ENCODE data around the gene ABHD10.
"Not testable (repeated sequence)": the region's sequence is repeated elsewhere in the genome, so short reads cannot be mapped to it uniquely, and the experiment has no call there.

Gene ABHD10

DNA sequence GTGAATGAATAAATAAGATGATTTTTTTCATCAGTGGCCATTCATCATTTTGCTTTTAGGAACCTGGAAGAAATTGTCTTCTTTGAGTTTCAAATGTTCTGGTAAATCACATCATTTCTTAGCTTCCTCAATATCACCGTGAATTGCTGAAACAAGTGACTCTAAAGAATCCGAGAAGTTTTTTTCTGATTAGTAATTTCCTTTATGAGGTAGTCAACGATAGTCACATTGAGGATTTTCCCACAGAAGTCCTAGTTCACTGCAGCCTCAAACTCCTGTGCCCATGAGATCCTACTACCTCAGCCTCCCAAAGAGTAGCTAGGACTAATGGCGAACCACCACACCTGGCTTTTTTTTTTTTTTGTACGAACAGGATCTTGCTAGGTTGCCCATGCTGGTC is 52.1 kb downstream of the ABHD10 start:
- TF ChIP-seq, protein P1, sequence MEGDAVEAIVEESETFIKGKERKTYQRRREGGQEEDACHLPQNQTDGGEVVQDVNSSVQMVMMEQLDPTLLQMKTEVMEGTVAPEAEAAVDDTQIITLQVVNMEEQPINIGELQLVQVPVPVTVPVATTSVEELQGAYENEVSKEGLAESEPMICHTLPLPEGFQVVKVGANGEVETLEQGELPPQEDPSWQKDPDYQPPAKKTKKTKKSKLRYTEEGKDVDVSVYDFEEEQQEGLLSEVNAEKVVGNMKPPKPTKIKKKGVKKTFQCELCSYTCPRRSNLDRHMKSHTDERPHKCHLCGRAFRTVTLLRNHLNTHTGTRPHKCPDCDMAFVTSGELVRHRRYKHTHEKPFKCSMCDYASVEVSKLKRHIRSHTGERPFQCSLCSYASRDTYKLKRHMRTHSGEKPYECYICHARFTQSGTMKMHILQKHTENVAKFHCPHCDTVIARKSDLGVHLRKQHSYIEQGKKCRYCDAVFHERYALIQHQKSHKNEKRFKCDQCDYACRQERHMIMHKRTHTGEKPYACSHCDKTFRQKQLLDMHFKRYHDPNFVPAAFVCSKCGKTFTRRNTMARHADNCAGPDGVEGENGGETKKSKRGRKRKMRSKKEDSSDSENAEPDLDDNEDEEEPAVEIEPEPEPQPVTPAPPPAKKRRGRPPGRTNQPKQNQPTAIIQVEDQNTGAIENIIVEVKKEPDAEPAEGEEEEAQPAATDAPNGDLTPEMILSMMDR (IDR thresholded peaks at IDR 0.05; ENCODE audit: control extremely low read depth, extremely low read depth, low read depth, missing control alignments): no peak
- ChIA-PET POLR2A (no interaction called here), CTCF (interaction anchor here (1.8 to 3.8 kb wide), 3 partner anchors 13 to 18 kb away, joined by 4 to 16 read pairs (median 6); no protein-coding TSS in a partner anchor)
- DNase-seq (ENCODE audit: extremely low spot score): no peak

DNA sequence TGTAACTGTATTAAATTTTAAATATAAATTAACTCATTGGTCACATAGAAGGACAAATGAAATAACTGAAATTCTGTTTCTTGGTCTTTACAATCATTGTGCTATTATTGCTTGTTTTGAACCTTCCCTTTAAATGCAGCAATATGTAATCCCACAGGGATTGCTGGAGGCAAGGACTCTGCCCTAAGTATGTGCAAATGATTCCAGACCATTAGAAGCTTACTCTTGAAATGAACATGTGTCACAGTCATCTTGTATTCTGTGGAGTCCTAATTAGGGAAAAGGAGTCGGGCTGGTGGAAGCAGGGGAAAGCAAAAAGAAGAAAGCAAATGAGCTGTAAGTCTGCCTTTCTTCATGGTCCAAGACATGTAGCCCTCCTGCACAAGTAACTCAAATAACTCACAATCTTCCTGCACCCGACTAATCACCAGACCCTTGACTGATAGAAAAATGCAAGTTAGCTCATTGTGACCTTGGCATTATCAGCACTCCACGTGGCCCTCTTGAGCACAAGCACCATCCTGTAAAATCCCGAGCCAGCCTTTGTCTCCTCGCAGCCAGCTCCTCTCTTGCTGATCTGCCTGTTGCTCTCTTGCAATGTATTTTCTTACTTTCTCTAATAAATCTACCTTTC is 53.4 kb downstream of the ABHD10 start:
- CTCF ChIA-PET: interaction anchor here (1.2 to 3.8 kb wide), 4 partner anchors 9 to 19 kb away, joined by 4 to 16 read pairs (median 6); no protein-coding TSS in a partner anchor
- TF ChIP-seq, protein P1 (IDR thresholded peaks at IDR 0.05; ENCODE audit: control extremely low read depth, extremely low read depth, low read depth, missing control alignments): no peak
- DNase-seq (ENCODE audit: extremely low spot score): no peak
- POLR2A ChIA-PET: no interaction called here

DNA sequence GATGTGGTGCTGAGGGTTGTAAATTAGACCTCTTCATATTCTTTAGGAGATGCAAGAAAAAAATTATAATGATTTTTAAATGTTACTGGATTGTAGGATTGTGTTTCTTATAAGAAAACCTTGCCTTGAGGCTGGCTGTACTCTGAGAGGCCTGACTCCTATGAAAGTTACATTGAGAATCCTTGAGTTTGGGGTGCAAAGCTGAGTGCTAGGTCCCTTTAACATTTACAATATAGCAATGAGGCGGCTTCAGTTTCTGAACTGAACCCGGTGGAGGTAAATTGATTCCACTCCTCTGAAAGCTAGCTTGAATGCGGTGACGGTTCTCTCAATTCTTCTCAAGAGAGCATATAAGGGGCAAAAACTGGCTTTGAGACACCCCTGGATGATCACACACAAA is 55.6 kb downstream of the ABHD10 start, which contains the start of gene TMPRSS7:
TSS of gene TMPRSS7 (plus strand) at position 301 of the 400 bp plus-strand sequence. CDS start 110 bp downstream, outside the sequence.
- CTCF ChIA-PET: interaction anchor here (0.9 to 2.7 kb wide), 5 partner anchors 9 to 45 kb away, joined by 3 to 16 read pairs (median 5); no protein-coding TSS in a partner anchor
- TF ChIP-seq, protein P1 (IDR thresholded peaks at IDR 0.05; ENCODE audit: control extremely low read depth, extremely low read depth, low read depth, missing control alignments): no peak
- no peak for DNase-seq (ENCODE audit: extremely low spot score)
- POLR2A ChIA-PET: no interaction called here

DNA sequence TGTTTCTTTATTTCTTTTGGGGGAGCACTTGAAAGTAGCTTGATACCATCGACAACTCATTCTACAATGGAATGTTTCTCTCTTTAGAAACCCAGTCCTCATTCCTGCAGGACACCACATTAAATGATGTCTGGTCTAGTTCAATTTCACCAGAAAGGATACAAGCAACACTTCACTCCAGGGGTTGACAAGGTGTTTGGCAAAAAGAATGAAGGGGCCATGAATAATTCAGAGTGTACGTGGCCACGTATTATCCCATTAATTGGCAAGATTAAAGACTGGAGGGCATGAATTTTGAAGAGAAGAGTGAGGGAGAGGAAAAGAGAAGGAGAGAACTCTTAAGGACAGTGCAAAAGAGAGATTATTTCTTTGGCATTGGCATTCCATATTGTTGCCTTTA is 56.4 kb downstream of the ABHD10 start:
- TF ChIP-seq, protein P1 (IDR thresholded peaks at IDR 0.05; ENCODE audit: control extremely low read depth, extremely low read depth, low read depth, missing control alignments): no peak
- ChIA-PET POLR2A (no interaction called here), CTCF (interaction anchor here (0.9 to 2.7 kb wide), 4 partner anchors 8 to 46 kb away, joined by 3 to 16 read pairs (median 4); no protein-coding TSS in a partner anchor)
- no peak for DNase-seq (ENCODE audit: extremely low spot score)

DNA sequence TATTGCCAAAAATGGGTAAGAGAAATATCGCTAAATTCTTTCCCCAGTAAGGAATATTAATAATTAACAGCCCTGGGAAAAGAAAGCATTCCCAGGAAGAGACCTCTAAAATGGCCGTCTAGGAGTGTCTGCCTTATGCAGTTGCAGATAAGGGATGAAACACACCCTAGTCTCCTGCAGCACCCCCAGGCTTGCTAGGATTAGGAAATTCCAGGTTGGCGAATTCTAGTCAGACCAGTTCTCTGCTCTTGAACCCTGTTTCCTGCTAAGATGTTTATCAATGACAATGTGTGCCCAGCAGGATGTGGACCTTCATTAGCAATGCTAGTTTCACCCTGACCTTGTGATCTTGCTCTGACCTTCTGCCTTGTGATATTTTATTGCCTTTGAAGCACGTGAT is 58.4 kb downstream of the ABHD10 start:
- DNase-seq (ENCODE audit: extremely low spot score); CTCF ChIA-PET; POLR2A ChIA-PET: not testable (repeated sequence)

DNA sequence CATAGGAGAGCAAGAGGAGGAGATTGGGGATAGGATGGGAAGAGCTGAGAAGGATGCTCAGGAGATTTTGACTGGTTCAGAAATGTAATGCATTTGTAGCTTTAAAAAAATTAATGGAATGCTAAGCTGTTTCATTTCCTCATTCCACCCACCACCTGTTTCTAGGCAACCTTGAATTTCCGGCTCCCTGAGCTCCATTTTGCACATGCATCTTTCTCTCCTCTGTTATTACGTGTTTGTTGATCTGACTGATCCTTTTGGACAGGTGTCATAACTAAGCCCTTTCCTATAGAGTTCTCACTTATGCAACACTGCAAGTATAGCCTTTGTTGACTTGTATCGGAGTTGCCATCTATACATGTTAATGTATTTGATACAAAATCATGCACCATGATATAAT is 60.0 kb downstream of the ABHD10 start:
- TF ChIP-seq, protein P1 (IDR thresholded peaks at IDR 0.05; ENCODE audit: control extremely low read depth, extremely low read depth, low read depth, missing control alignments): no peak
- POLR2A ChIA-PET: no interaction called here
- CTCF ChIA-PET: interaction anchor here (0.9 to 2.7 kb wide), 9 partner anchors 13 to 323 kb away, joined by 3 to 15 read pairs (median 5); no protein-coding TSS in a partner anchor
- peak; percentile 12 for DNase-seq (ENCODE audit: extremely low spot score)

DNA sequence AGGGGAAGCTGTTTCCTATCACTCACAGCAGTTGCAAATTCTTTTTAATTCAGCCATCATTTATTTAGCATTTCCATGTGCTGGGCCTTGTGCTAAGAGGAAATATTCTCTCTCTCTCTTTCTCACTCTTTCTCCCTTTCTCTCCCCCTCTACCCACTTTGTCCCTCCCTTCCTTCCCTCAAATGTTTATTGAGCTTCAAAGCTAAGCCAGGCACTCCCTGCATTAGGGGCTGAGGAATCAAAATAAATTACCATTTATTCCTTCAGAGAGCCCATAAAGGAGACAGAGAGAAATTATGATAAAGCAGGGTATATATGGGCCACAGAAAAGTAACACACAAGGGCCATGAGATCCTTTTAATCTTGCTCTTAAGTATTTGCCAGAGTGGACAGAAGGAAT is 62.5 kb downstream of the ABHD10 start:
- DNase-seq (ENCODE audit: extremely low spot score): no peak
- POLR2A ChIA-PET: no interaction called here
- TF ChIP-seq, protein P1 (IDR thresholded peaks at IDR 0.05; ENCODE audit: control extremely low read depth, extremely low read depth, low read depth, missing control alignments): no peak
- CTCF ChIA-PET: interaction anchor here (1.0 to 2.1 kb wide), 5 partner anchors 9 to 324 kb away, joined by 3 to 11 read pairs (median 3); no protein-coding TSS in a partner anchor

Measured in GM10248 (cell line).